ENCODE measurements around the gene RAP1GAP2. TPM values are rescaled to one million over a fixed set of nuclear protein-coding genes. Genes with fewer than 3 reads are reported as not detected.
"Not testable (repeated sequence)": the region's sequence is repeated elsewhere in the genome, so short reads cannot be mapped to it uniquely, and the experiment has no call there.

Gene RAP1GAP2
- total RNA-seq, 3 donors from 2014 or later (not counting 1 experiment from before 2014, with no cell fraction given): 274 to 418 (median 390) TPM

DNA sequence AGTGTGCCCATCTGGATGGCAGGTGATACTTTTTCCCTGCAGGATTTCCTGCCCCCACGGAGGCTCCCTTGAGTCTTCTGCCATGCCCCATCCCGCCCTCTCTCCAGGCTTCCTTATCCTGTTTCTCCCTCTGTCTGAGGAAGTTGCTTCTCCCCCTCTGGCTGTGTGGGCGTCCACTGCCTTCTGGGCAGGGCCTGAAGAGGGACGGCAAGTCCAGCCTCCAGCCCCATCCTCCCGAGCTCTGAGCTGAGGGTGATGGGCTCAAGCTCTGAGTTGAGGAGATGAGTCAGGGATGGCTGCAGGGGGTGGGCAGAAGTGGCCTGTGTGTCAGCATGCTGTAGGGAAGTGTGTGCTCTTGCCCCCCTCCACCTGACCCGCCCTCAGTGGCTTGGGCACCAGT, 14.2 kb upstream of the RAP1GAP2 start:
- Mint-ChIP-seq H3K9me3 (no peaks in the 10 kb centered on the region), H3K4me1 (peaks cover 9 to 20% of the 10 kb centered on the region in 2 donors), H3K4me3 (no peak overlapping the region), H3K36me3 (no peaks in the 10 kb centered on the region), H3K27me3 (ENCODE audit: low read depth in 2 of 2) (peaks cover 8 to 10% of the 10 kb centered on the region in 2 donors), H3K27ac (no peak overlapping the region)
- Histone ChIP-seq H3K9me3 (ENCODE audit: control insufficient read depth, insufficient read depth, low read length) (no peaks in the 10 kb centered on the region), H3K27ac (ENCODE audit: low read length) (no peak overlapping the region), H3K27me3 (ENCODE audit: control insufficient read depth, insufficient read depth, low read length) (peaks cover 9% of the 10 kb centered on the region), H3K4me1 (ENCODE audit: control insufficient read depth, insufficient read depth, low read length) (peaks cover 14% of the 10 kb centered on the region), H3K36me3 (ENCODE audit: control insufficient read depth, insufficient read depth, low read length) (no peaks in the 10 kb centered on the region), H3K4me3 (ENCODE audit: low read length) (no peak overlapping the region)
- 65% methylated on average over 5 of the region's 6 CpGs for WGBS (ENCODE audit: insufficient coverage)
- TF ChIP-seq, protein P1, sequence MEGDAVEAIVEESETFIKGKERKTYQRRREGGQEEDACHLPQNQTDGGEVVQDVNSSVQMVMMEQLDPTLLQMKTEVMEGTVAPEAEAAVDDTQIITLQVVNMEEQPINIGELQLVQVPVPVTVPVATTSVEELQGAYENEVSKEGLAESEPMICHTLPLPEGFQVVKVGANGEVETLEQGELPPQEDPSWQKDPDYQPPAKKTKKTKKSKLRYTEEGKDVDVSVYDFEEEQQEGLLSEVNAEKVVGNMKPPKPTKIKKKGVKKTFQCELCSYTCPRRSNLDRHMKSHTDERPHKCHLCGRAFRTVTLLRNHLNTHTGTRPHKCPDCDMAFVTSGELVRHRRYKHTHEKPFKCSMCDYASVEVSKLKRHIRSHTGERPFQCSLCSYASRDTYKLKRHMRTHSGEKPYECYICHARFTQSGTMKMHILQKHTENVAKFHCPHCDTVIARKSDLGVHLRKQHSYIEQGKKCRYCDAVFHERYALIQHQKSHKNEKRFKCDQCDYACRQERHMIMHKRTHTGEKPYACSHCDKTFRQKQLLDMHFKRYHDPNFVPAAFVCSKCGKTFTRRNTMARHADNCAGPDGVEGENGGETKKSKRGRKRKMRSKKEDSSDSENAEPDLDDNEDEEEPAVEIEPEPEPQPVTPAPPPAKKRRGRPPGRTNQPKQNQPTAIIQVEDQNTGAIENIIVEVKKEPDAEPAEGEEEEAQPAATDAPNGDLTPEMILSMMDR (IDR thresholded peaks at IDR 0.05): no peak
- ATAC-seq (no peak), DNase-seq (no peak)
- intact Hi-C loops (cut with micrococcal nuclease): no loop called here

DNA sequence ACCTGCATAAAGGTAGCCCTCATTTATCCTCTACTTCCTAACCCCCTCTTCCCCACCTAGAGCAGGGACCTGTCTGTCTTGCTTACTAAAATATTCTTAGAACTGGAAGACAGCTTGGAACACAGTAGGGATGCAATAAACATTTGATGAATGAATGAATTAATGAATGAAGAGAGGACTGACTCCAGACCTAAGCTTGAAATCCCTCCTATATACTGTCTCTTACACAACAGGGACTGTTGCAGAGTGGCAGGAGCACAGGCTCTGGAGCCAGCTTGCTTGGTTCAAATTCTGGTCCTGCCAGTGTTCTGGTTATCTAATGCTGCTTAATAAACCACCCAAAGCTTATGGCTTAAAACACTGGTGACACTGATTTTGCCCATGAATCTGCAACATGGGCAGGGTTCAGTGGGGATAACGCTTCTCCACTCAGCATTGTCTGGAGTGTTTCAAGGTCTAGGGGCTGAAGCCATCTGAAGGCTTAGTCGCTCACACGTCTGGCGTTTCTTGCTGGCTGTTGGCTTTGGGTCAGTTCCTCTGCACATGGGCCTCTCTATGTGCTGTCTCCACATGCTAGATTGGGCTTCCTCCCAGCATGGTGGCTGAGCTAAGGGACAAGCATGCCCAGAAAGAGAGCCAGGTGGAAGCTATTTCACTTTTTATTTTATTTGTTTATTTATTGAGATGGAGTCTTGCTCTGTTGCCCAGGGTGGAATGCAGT, 12.8 kb upstream of the RAP1GAP2 start:
- H3K36me3 Mint-ChIP-seq: no peaks in the 10 kb centered on the region
- no peak overlapping the region for H3K27ac Mint-ChIP-seq
- no peak for ATAC-seq
- H3K4me3 ChIP-seq (ENCODE audit: low read length): no peak overlapping the region
- no peak for DNase-seq
- H3K36me3 ChIP-seq (ENCODE audit: control insufficient read depth, insufficient read depth, low read length): no peaks in the 10 kb centered on the region
- H3K4me1 ChIP-seq (ENCODE audit: control insufficient read depth, insufficient read depth, low read length): peaks cover 14% of the 10 kb centered on the region
- H3K27me3 ChIP-seq (ENCODE audit: control insufficient read depth, insufficient read depth, low read length): peaks cover 1% of the 10 kb centered on the region
- H3K4me1 Mint-ChIP-seq: peaks cover 7 to 17% of the 10 kb centered on the region in 2 donors
- intact Hi-C loops (cut with micrococcal nuclease): no loop called here
- no peaks in the 10 kb centered on the region for H3K9me3 Mint-ChIP-seq
- H3K27ac ChIP-seq (ENCODE audit: low read length): no peak overlapping the region
- H3K4me3 Mint-ChIP-seq: no peak overlapping the region
- H3K9me3 ChIP-seq (ENCODE audit: control insufficient read depth, insufficient read depth, low read length): no peaks in the 10 kb centered on the region
- WGBS (ENCODE audit: insufficient coverage): 95% methylated on average over 4 of the region's 4 CpGs
- H3K27me3 Mint-ChIP-seq (ENCODE audit: low read depth in 2 of 2): peaks cover 3 to 5% of the 10 kb centered on the region in 2 donors
- TF ChIP-seq, protein P1 (IDR thresholded peaks at IDR 0.05): no peak

DNA sequence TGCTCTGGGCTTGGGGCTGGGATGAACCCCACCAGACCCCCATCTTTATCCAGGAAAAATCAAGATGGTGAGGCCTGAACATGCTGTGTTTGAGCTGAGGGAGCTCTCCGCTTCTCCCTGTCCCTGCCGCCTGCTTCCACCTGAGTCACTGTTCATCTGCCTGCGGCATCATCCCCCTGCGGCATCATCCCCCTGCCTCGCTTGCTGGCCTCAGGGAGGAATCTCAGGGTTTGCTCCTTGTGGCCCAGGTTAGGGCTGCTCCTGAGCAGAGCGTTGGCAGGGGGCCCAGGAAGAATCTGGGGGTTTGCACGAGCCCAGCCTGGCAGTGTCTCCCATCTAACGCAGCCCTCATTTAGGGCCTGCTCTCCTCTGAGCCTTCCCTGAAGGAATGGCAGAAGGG, 11.4 kb upstream of the RAP1GAP2 start:
- Mint-ChIP-seq H3K27me3 (ENCODE audit: low read depth in 2 of 2) (peaks cover 3 to 5% of the 10 kb centered on the region in 2 donors), H3K9me3 (no peaks in the 10 kb centered on the region), H3K27ac (no peak overlapping the region), H3K4me3 (no peak overlapping the region), H3K36me3 (no peaks in the 10 kb centered on the region), H3K4me1 (peaks cover 7 to 17% of the 10 kb centered on the region in 2 donors)
- intact Hi-C loops (cut with micrococcal nuclease): loop anchor here (5.0 kb wide), 1 partner anchor 227 kb away; no protein-coding TSS in a partner anchor
- H3K4me1 ChIP-seq (ENCODE audit: control insufficient read depth, insufficient read depth, low read length): peaks cover 14% of the 10 kb centered on the region
- no peak for DNase-seq
- no peaks in the 10 kb centered on the region for H3K27me3 ChIP-seq (ENCODE audit: control insufficient read depth, insufficient read depth, low read length)
- no peak overlapping the region for H3K4me3 ChIP-seq (ENCODE audit: low read length)
- 94% methylated on average over 8 of the region's 8 CpGs for WGBS (ENCODE audit: insufficient coverage)
- ATAC-seq: no peak
- TF ChIP-seq, protein P1 (IDR thresholded peaks at IDR 0.05): no peak
- H3K27ac ChIP-seq (ENCODE audit: low read length): no peak overlapping the region
- H3K9me3 ChIP-seq (ENCODE audit: control insufficient read depth, insufficient read depth, low read length): no peaks in the 10 kb centered on the region
- no peaks in the 10 kb centered on the region for H3K36me3 ChIP-seq (ENCODE audit: control insufficient read depth, insufficient read depth, low read length)

DNA sequence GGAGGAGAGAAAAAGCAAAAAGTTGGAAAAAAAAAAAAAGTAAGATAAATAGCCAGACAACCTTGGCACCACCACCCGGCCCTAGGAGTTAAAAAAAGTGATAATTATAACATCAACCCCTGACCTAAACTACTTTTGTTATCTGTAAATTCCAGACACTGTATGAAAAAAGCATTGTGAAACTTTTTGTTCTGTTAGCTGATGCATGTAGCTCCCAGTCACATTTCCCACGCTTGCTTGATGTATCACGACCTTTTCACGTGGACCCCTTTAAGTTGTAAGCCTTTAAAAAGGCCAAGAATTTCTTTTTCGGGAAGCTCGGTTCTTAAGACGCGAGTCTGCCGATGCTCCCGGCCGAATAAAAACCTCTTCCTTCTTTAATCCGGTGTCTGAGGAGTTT, 10.9 kb upstream of the RAP1GAP2 start:
- not testable (repeated sequence) for DNase-seq; H3K9me3 ChIP-seq (ENCODE audit: control insufficient read depth, insufficient read depth, low read length); H3K9me3 Mint-ChIP-seq; H3K27ac Mint-ChIP-seq; H3K4me3 Mint-ChIP-seq; H3K27me3 ChIP-seq (ENCODE audit: control insufficient read depth, insufficient read depth, low read length); H3K36me3 ChIP-seq (ENCODE audit: control insufficient read depth, insufficient read depth, low read length); H3K36me3 Mint-ChIP-seq; H3K27me3 Mint-ChIP-seq (ENCODE audit: low read depth in 2 of 2); H3K27ac ChIP-seq (ENCODE audit: low read length); H3K4me3 ChIP-seq (ENCODE audit: low read length); ATAC-seq
- peaks cover 7 to 18% of the 10 kb centered on the region in 2 donors for H3K4me1 Mint-ChIP-seq
- H3K4me1 ChIP-seq (ENCODE audit: control insufficient read depth, insufficient read depth, low read length): peaks cover 16% of the 10 kb centered on the region
- 88% methylated on average over 11 of the region's 12 CpGs for WGBS (ENCODE audit: insufficient coverage)
- intact Hi-C loops (cut with micrococcal nuclease): loop anchor here (5.0 kb wide), 1 partner anchor 227 kb away; no protein-coding TSS in a partner anchor

Data from natural killer cell (primary cell).